ENCODE results near the gene NADSYN1. TPM values are rescaled to one million over a fixed set of nuclear protein-coding genes. Genes with fewer than 3 reads are reported as not detected.

NADSYN1 gene
- total RNA-seq, 1 donor from 2014 or later: 20.0 TPM

GRCh38 chr11:71486320-71486719 lies 33.3 kb downstream of the NADSYN1 start:
- no peak for FAIRE-seq

GRCh38 chr11:71488681-71489270 lies 35.8 kb downstream of the NADSYN1 start:
- FAIRE-seq (no peak), DNase-seq (ENCODE audit: low spot score in 2 of 2) (no peak)

More at GRCh38 chr11:71486320-71486719, 33.3 kb downstream of the NADSYN1 start:
- no peak for DNase-seq (ENCODE audit: low spot score in 2 of 2)

GRCh38 chr11:71489311-71490043 lies 36.5 kb downstream of the NADSYN1 start:
- no peak for DNase-seq (ENCODE audit: low spot score in 2 of 2)
- no peak for FAIRE-seq

DNA sequence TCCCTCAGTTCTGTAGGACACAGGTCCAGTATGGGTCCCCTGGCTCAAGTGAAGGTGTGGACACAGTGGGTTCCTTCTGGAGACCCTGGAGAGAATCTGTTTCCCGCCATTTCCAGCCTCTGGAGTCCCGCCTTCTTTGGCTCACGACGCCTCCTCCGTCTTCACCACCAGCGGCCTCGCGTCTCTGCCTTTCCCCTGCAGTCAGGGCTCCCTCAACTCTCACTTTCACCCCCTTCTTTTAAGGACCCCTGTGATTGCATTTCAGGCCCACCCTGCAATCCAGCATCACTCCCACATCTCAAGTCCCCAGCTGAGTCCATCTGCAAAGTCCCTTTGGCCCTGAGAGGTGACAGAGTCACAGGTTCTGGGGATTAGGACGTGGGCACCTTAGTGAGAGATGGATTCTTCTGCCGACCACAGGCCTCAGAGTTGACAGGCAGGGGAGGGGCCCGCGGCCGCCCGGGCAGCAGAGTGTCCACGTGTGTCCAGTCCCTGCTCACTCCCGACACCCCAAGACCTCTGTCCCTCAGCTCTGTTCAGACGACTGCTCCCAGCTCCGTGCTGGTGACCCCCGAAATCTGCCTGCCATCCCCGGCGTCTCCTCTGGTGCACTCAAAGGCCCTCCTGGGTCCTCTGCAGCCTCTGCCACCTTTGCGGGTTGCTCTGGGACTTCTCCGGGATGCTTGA lies 37.2 kb downstream of the NADSYN1 start:
- DNase-seq (ENCODE audit: low spot score in 2 of 2) (no peak), FAIRE-seq (no peak)

DNA sequence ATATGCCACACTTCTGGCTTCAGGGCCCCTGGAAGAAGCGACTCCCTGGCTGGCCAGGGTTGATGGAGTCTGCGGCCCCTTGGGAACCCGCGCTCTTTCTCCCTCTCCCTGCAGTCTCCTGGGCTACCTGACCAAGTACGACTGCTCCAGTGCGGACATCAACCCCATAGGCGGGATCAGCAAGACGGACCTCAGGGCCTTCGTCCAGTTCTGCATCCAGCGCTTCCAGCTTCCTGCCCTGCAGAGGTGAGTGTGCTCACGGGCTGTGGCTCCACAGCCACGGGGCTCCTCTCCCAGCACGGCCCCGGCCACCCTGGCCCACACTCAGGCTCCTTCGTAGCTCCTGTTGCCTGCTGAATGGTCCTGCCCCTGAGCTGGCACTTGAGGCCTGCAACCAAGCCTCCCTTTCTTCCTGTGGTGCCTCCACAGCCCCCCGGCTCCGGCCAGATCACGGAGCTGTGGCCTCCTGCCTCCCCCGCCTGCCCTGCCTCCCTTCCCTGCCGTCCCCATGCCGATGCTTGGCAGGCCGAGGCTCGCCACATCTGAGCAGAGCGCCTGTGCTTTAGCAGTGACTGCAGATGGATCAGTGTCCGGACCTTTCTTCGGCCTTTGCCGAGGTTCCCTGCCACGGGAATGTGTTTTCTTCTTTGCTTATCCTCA lies 37.9 kb downstream of the NADSYN1 start:
- no peak for FAIRE-seq
- no peak for DNase-seq (ENCODE audit: low spot score in 2 of 2)

DNA sequence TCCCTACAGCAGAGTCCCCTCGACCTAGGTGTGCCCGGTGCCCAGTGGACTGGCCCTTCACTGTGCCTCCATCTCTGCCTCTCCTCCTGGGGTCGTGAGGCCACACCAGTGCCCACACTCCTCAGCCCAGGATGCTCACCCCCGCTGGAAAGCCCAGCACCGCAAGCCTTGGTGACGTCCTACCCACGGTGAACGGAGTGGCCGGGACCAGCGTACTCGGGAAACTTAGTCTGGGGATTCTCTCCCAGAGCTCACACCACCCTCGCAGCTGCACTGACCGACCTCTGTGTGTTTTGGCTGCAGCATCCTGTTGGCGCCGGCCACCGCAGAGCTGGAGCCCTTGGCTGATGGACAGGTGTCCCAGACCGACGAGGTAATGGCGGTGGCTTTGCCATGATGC lies 38.5 kb downstream of the NADSYN1 start:
- no peak for FAIRE-seq
- DNase-seq (ENCODE audit: low spot score in 2 of 2): no peak

- FAIRE-seq (no peak), DNase-seq (ENCODE audit: low spot score in 2 of 2) (no peak)
These were observed 38.9 kb downstream of the NADSYN1 start for GRCh38 chr11:71491940-71492339.

DNA sequence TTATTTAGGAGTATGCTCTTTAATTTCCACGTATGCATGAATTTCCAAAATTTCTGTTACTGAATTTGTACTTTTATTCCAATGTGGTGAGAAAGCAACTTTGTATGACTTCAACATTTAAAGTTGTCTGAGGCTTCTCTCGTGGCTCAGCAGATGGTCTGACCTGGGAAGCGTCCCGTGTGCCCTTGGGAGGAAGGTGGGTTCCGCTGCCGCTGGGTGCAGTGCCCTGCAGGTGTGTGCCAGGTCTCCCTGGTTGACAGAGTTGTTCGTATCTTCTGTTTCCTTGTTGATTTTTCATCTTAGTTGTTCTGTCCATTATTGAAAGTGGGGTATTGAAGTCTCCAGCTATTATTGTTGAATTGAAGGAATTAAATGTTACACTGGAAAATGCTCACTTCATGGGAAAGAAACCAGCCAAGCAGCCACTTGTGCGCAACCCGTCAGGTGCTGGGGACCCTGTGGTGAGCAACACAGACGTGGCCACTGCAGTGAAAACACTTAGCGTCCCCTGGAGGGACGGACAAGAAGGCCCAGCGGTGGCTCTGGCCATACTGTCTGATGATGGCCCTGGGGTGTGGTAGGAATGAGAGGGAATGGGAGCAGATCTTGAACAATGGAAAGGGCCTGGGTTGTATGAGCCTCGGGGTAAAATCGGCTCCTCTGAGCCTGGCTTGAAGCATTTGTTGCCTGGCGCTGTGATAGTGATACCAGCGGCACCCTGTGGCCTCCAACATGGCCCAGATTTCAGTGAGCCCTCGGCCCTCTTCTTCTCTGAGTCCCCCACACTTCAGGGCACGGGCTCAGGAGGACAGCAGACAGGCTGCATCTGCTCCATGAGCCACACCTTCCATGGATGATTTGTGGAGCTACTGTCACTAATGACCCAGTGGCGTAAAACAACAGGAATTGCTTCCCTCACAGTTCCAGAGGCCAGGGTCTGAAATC lies 42.6 kb downstream of the NADSYN1 start:
- DNase-seq (ENCODE audit: low spot score in 2 of 2) (no peak), FAIRE-seq (no peak)

DNA sequence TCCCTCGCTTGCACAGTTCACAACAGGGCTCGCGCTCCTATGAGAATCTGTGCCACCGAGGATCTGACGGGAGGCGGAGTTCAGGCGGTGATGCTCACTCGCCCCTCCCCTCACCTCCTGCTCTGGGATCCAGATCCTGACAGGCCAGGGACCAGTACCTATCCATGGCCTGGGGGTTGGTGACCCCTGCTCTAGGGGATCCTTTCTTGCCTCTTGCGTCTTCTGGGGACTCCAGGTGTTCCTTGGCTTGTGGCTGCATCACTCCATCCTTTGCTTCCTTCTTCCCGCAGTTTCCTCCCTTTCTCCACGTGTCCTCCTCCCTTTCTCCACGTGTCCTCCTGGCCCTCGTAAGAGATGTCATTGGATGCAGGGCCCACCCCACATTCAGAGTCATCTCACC lies 43.4 kb downstream of the NADSYN1 start:
- DNase-seq (ENCODE audit: low spot score in 2 of 2): no peak
- FAIRE-seq: no peak

DNA sequence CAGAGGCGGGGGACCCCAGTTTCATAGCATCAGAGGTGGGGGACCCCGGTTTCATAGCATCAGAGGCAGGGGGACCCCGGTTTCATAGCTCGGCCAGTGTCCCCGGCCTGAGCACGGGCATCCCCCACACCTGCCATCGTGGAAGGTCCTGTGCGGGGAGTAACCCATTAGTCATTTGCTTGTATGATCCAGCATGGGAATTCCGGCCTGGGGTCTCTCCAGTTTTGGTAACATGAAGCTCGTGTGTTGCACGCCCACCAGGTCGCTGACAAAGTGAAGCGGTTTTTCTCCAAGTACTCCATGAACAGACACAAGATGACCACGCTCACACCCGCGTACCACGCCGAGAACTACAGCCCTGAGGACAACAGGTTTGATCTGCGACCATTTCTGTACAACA lies 45.1 kb downstream of the NADSYN1 start:
- FAIRE-seq (no peak), DNase-seq (ENCODE audit: low spot score in 2 of 2) (no peak)

GRCh38 chr11:71499125-71499524 lies 46.1 kb downstream of the NADSYN1 start:
- FAIRE-seq (no peak), DNase-seq (ENCODE audit: low spot score in 2 of 2) (no peak)

- DNase-seq (ENCODE audit: low spot score in 2 of 2): no peak
- no peak for FAIRE-seq
These were observed 46.5 kb downstream of the NADSYN1 start for GRCh38 chr11:71499546-71499945.

DNA sequence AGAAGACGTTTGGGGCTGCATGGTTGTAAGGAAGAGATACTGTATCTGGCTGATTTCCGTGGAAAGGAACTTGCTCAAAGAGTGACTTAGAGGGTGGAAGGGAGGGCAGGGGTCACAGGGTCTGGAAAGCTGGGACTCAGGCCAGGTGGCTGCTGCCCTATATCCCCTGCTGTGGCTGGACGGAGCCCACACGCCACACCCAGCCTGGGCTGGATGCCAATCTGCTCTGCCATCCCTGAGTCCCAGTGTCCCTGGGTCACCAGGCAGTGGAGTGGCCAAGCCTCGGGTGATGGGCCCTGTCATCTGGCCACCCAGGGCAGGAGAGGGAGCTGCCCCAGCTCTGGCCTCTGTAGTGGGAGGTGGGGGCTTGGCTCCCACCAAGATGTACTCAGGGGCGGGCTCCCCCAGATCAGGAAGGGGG lies 47.6 kb downstream of the NADSYN1 start:
- DNase-seq (ENCODE audit: low spot score in 2 of 2): no peak

GRCh38 chr11:71501071-71501985 lies 48.3 kb downstream of the NADSYN1 start:
- DNase-seq (ENCODE audit: low spot score in 2 of 2) (no peak), FAIRE-seq (no peak)

More for the DNA sequence above, 47.6 kb downstream of the NADSYN1 start:
- FAIRE-seq: no peak

DNA sequence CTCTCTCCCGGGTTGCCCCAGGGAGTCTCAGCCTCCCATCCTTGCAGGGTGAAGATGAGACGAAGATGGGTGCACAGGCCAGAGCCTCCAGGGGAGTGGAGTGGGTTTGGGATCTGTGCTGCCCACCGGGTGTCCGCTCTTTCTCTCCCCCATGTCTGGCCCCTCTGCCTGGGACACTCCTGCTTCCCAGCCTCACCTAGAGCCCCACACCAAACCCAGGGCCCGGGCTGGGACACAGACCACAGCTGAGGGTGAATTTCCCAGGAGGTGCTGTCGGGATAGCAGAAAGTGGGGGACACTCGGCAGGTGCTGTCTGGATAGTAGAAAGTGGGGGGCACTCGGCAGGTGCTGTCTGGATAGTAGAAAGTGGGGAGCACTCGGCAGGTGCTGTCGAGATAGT lies 49.0 kb downstream of the NADSYN1 start:
- FAIRE-seq: no peak
- DNase-seq (ENCODE audit: low spot score in 2 of 2): no peak

DNA sequence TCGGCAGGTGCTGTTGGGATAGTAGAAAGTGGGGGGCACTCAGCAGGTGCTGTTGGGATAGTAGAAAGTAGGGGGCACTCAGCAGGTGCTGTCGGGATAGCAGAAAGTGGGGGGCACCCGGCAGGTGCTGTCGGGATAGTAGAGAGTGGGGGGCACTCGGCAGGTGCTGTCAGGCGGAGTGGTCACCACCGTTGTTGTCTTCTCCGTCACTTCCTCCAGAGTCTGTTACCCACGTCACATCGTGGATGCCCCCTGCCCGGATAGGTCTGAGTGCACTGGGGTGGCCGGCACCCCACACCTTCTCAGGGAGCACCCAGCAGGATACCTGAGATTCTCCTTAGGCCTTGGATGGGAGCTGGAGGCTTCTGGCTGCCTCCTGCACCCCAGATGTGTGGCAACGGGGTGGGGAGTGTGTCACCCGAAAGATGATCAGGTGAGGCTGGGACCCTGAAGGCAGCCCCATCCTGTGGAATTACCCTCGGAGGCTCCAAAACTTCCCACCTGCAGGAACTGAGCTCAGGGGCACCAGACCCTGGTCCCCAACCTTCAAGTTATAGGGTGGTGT lies 50.0 kb downstream of the NADSYN1 start:
- FAIRE-seq (no peak), DNase-seq (ENCODE audit: low spot score in 2 of 2) (no peak)

DNA sequence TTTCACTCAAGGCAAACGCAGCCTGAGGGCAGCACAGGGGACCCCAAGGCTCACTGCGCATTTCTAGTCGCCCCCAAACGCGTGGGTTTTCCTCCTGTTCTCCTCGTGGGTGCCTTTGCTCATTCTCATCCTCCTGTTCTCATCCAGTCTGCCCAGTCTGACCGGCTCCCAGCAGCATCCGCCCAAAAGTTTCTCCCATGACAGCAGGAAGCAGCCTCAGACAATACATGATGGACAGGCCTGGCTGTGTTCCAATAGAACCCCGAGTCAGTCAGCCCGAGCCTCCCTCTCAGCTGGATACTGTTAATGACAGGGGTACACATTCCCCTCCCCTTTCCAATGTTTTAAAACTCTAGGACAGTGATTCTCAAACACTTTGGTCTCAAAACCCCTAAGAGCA lies 51.5 kb downstream of the NADSYN1 start:
- FAIRE-seq (no peak), DNase-seq (ENCODE audit: low spot score in 2 of 2) (no peak)

GRCh38 chr11:71505001-71505400 lies 52.0 kb downstream of the NADSYN1 start:
- DNase-seq (ENCODE audit: low spot score in 2 of 2): no peak
- FAIRE-seq: no peak

DNA sequence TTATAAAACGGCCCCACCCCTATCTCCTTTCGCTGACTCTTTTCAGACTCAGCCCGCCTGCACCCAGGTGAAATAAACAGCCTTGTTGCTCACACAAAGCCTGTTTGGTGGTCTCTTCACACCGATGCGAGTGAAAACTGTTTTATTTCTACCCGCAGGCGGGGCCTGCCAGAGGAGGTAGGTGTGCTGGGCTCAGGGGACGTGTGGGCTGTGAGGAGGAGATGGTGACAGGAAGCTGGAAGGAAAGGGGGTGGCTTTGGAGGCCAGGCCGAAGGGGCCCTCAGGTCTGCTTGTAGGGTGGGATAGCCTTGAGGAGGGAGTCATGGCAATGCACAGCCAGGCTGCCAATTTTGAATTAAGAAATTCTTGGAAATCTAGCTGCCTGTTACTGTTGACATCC lies 52.8 kb downstream of the NADSYN1 start:
- FAIRE-seq: no peak
- DNase-seq (ENCODE audit: low spot score in 2 of 2): no peak

Data from frontal cortex (tissue), 4 donors.